Common myeloid progenitor, CD34-positive (primary cell): Measurements from ENCODE around the gene TEX29.

Experiments
- CTCF ChIA-PET: fragments of 350-600 bp; sonication (Branson Sonifier 250); formaldehyde crosslinking; loops from one replicate; lab custom pipeline; 2021; ENCODE audit warnings: antibody characterized with exemption; lab: Charles Lee
- POLR2A ChIA-PET: fragments of 350-600 bp; sonication (Branson Sonifier 250); formaldehyde crosslinking; loops from one replicate; lab custom pipeline; 2021; ENCODE audit warnings: antibody characterized with exemption; lab: Charles Lee
- DNase-seq, 3 donors: peaks; one replicate each; pipeline versions ENCODE4 v3.0.0 to v3.0.0-alpha.2; 2013
- H3K27ac ChIP-seq, 2 experiments: 1 replicate in 1 of 2; 2 replicates in 1 of 2; pipeline ENCODE4 v1.7.0; 2013; ENCODE audit warnings: inconsistent platforms in 2 of 2, low read length in 2 of 2, mild to moderate bottlenecking in 2 of 2, low read depth in 1 of 2, moderate library complexity in 1 of 2; ENCODE audit not compliant: severe bottlenecking in 2 of 2, insufficient read depth in 1 of 2, poor library complexity in 1 of 2
- H3K27me3 ChIP-seq, 5 experiments: replicated peaks in 2 of 5; 1 replicate in 3 of 5; 2 replicates in 2 of 5; pipeline versions ENCODE4 v1.6.1 to v1.7.0; 2013; ENCODE audit warnings: low read length in 4 of 5, mild to moderate bottlenecking in 2 of 5, moderate library complexity in 2 of 5, inconsistent platforms in 1 of 5; ENCODE audit not compliant: insufficient read depth in 5 of 5, control insufficient read depth in 4 of 5
- H3K36me3 ChIP-seq, 4 experiments: 1 replicate in 2 of 4; 2 replicates in 2 of 4; pipeline versions ENCODE4 v1.6.1 to v1.7.0; 2013; ENCODE audit warnings: low read length in 3 of 4, control low read depth in 1 of 4, mild to moderate bottlenecking in 1 of 4; ENCODE audit not compliant: control insufficient read depth in 4 of 4, insufficient read depth in 4 of 4
- H3K4me1 ChIP-seq, 4 experiments: 1 replicate in 3 of 4; 2 replicates in 1 of 4; pipeline versions ENCODE4 v1.6.1 to v1.7.1; 2013; ENCODE audit warnings: low read length in 3 of 4, mild to moderate bottlenecking in 3 of 4, control low read depth in 1 of 4, inconsistent platforms in 1 of 4, moderate library complexity in 1 of 4; ENCODE audit not compliant: control insufficient read depth in 4 of 4, insufficient read depth in 4 of 4; ENCODE audit errors: control extremely low read depth in 1 of 4
- H3K4me3 ChIP-seq, 7 experiments: 1 replicate in 4 of 7; 2 replicates in 3 of 7; pipeline versions ENCODE4 v1.5.1 to v1.7.0; 2013; ENCODE audit warnings: mild to moderate bottlenecking in 7 of 7, low read length in 6 of 7, moderate library complexity in 6 of 7, inconsistent platforms in 2 of 7, low read depth in 2 of 7, control low read depth in 1 of 7; ENCODE audit not compliant: insufficient read depth in 4 of 7, control insufficient read depth in 1 of 7; ENCODE audit errors: extremely low read depth in 1 of 7
- H3K9me3 ChIP-seq, 5 experiments: 1 replicate in 4 of 5; 2 replicates in 1 of 5; pipeline versions ENCODE4 v1.6.1 to v1.7.1; 2013; ENCODE audit warnings: low read length in 4 of 5, mild to moderate bottlenecking in 2 of 5, inconsistent platforms in 1 of 5, low read depth in 1 of 5, moderate library complexity in 1 of 5; ENCODE audit not compliant: control insufficient read depth in 4 of 5, insufficient read depth in 2 of 5; ENCODE audit errors: control extremely low read depth in 1 of 5
- WGBS: methylation state at CpG from one replicate; pipeline ENCODE4 v1.1.5; 2013; ENCODE audit not compliant: insufficient coverage; 5-methylcytosine and 5-hydroxymethylcytosine counted together

Gene TEX29

GRCh38 chr13:111390522-111391270 lies 70.3 kb downstream of the TEX29 start:
- DNase-seq, result no peak
- CTCF ChIA-PET, result no interaction called here
- no peaks in the 10 kb centered on the region for H3K9me3 ChIP-seq

GRCh38 chr13:111392486-111392885 lies 72.0 kb downstream of the TEX29 start:
- H3K27me3 ChIP-seq, result peaks cover 0 to 2% (median 0%) of the 10 kb centered on the region in 5 experiments
- ChIA-PET CTCF (interaction anchor here (0.9 kb wide), 1 partner anchor 9 kb away, joined by 3 read pairs; no protein-coding TSS in a partner anchor), POLR2A (no interaction called here)
- 87% methylated on average over 9 of the region's 9 CpGs for WGBS
- no peak for DNase-seq
- H3K4me1 ChIP-seq, result peaks cover 0 to 3% (median 0%) of the 10 kb centered on the region in 4 experiments
- H3K9me3 ChIP-seq, result no peaks in the 10 kb centered on the region
- no peak overlapping the region for H3K4me3 ChIP-seq
- H3K36me3 ChIP-seq, result no peaks in the 10 kb centered on the region
- H3K27ac ChIP-seq, result no peak overlapping the region

More at GRCh38 chr13:111390522-111391270, 70.3 kb downstream of the TEX29 start:
- Histone ChIP-seq H3K27ac (no peak overlapping the region), H3K36me3 (no peaks in the 10 kb centered on the region), H3K4me3 (no peak overlapping the region), H3K27me3 (peaks cover 0 to 2% (median 0%) of the 10 kb centered on the region in 5 experiments), H3K4me1 (peaks cover 0 to 3% (median 0%) of the 10 kb centered on the region in 4 experiments)
- 97% methylated on average over 14 of the region's 18 CpGs for WGBS
- POLR2A ChIA-PET, result no interaction called here

GRCh38 chr13:111393221-111393790 lies 72.9 kb downstream of the TEX29 start:
- no peak for DNase-seq
- ChIA-PET POLR2A (no interaction called here), CTCF (interaction anchor here (0.9 kb wide), 1 partner anchor 10 kb away, joined by 3 read pairs; no protein-coding TSS in a partner anchor)
- H3K27ac ChIP-seq, result no peak overlapping the region
- WGBS, result 83% methylated on average over 7 of the region's 8 CpGs
- no peaks in the 10 kb centered on the region for H3K36me3 ChIP-seq
- H3K4me1 ChIP-seq, result peaks cover 0 to 1% (median 0%) of the 10 kb centered on the region in 4 experiments
- no peaks in the 10 kb centered on the region for H3K9me3 ChIP-seq
- H3K27me3 ChIP-seq, result peaks cover 0 to 4% (median 2%) of the 10 kb centered on the region in 5 experiments
- H3K4me3 ChIP-seq, result no peak overlapping the region
